ENCODE measurements around the gene HOXA11. TPM values are rescaled to one million over a fixed set of nuclear protein-coding genes. Genes with fewer than 3 reads are reported as not detected.

Gene HOXA11
- total and polyA plus RNA-seq, 2 donors from 2014 or later = 5.2 to 5.5 TPM

DNA sequence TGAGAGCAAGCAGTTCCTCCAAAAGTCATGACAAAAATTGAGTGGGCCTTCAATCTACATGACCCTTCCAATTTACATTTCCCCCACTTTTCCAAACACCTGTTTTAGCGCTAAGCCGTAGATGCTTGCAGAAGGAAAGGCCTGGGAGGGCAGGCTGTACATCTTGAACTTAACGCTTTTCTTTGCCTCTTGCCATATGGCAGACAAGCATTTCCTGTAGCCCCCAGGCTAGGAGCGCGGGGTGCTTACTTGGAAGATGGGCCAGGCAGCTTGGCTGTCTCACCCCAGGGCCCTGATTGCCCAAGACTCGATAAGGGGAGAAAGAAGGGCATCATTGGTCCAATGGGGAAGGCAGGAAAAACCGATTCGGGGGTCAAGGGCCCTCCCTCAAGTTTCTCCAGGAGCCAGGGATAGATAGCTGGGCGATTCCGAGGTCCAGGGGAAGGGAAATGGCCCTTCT is 12.7 kb downstream of the HOXA11 start:
- H3K4me1 ChIP-seq (ENCODE audit: control insufficient read depth in 2 of 3, insufficient read depth in 2 of 3, low read depth in 1 of 3, low read length in 3 of 3) = no peaks in the 10 kb centered on the region
- TF ChIP-seq CTCF (IDR thresholded peaks at IDR 0.05; ENCODE audit: borderline replicate concordance, extremely low read depth, insufficient read depth) = no peak
- FAIRE-seq (no peak), DNase-seq (peak in 1 of 5 donors; percentile 80)
- no peaks in the 10 kb centered on the region for H3K27me3 ChIP-seq (ENCODE audit: control insufficient read depth, insufficient read depth, low read length)
- H3K36me3 ChIP-seq (ENCODE audit: control insufficient read depth in 2 of 3, insufficient read depth in 3 of 3, low read length in 3 of 3) = no peaks in the 10 kb centered on the region
- no peaks in the 10 kb centered on the region for H3K9me3 ChIP-seq (ENCODE audit: control insufficient read depth in 2 of 3, insufficient read depth in 1 of 3, low read length in 3 of 3)
- H3K27ac ChIP-seq (ENCODE audit: low read depth in 2 of 2, low read length in 2 of 2) = peak overlapping the region; percentile 84 to 90
- intact Hi-C loops (cut with DNase I) = loop anchor here (10.0 kb wide), 1 partner anchor 1318 kb away; no protein-coding TSS in a partner anchor
- H3K9ac ChIP-seq (ENCODE audit: low read length in 3 of 3) = peak overlapping the region; percentile 12 to 95 (median 72)
- H3K4me3 ChIP-seq (ENCODE audit: low read length in 3 of 3) = peak overlapping the region; percentile 62 to 86 (median 78)

DNA sequence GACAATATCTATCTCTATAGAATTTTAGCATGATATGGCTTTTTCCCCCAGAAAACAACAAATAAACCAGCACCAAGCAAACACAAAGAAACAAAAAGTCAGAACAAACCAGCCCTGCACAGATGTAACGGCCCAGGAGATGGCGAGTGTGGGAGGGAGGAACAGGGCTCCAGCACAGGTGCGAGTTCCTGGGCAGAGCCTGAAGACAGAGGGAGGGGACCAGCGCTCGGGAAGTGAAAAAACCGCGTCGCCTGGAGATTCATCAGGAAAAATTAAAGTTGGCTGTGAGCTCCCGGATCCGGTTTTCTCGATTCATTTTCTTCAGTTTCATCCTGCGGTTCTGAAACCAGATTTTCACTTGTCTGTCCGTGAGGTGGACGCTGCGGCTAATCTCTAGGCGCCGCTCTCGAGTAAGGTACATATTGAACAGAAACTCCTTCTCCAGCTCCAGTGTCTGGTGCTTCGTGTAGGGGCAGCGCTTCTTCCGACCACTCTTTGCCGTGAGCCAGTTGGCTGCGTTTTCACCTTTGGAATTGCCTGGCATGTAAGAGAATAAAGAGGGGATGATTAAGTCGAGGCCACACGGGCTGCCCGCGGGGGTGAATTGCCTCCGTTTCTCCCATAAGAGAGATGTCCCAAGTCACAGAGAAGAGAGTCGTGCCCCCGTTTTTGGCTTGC is 13.3 kb downstream of the HOXA11 start:
- DNase-seq = peak in 3 of 5 donors; percentile 35 to 68 (median 63)
- Histone ChIP-seq H3K9ac (ENCODE audit: low read length in 3 of 3) (peak overlapping the region; percentile 72 to 95 (median 85)), H3K27me3 (ENCODE audit: control insufficient read depth, insufficient read depth, low read length) (no peaks in the 10 kb centered on the region), H3K36me3 (ENCODE audit: control insufficient read depth in 2 of 3, insufficient read depth in 3 of 3, low read length in 3 of 3) (no peaks in the 10 kb centered on the region), H3K27ac (ENCODE audit: low read depth in 2 of 2, low read length in 2 of 2) (peak overlapping the region; percentile 84 to 96), H3K9me3 (ENCODE audit: control insufficient read depth in 2 of 3, insufficient read depth in 1 of 3, low read length in 3 of 3) (no peaks in the 10 kb centered on the region), H3K4me3 (ENCODE audit: low read length in 3 of 3) (peak overlapping the region; percentile 62 to 86 (median 78)), H3K4me1 (ENCODE audit: control insufficient read depth in 2 of 3, insufficient read depth in 2 of 3, low read depth in 1 of 3, low read length in 3 of 3) (no peaks in the 10 kb centered on the region)
- intact Hi-C loops (cut with DNase I) = loop anchor here (10.0 kb wide), 1 partner anchor 1317 kb away; no protein-coding TSS in a partner anchor
- FAIRE-seq = no peak
- no peak for TF ChIP-seq CTCF (IDR thresholded peaks at IDR 0.05; ENCODE audit: borderline replicate concordance, extremely low read depth, insufficient read depth)

GRCh38 chr7:27171325-27171636 is 13.8 kb downstream of the HOXA11 start:
- no peak for TF ChIP-seq CTCF (IDR thresholded peaks at IDR 0.05; ENCODE audit: borderline replicate concordance, extremely low read depth, insufficient read depth)
- Histone ChIP-seq H3K27ac (ENCODE audit: low read depth in 2 of 2, low read length in 2 of 2) (peak overlapping the region; percentile 84 to 96), H3K9me3 (ENCODE audit: control insufficient read depth in 2 of 3, insufficient read depth in 1 of 3, low read length in 3 of 3) (no peaks in the 10 kb centered on the region), H3K4me1 (ENCODE audit: control insufficient read depth in 2 of 3, insufficient read depth in 2 of 3, low read depth in 1 of 3, low read length in 3 of 3) (no peaks in the 10 kb centered on the region), H3K36me3 (ENCODE audit: control insufficient read depth in 2 of 3, insufficient read depth in 3 of 3, low read length in 3 of 3) (no peaks in the 10 kb centered on the region), H3K9ac (ENCODE audit: low read length in 3 of 3) (peak overlapping the region; percentile 72 to 95 (median 85)), H3K4me3 (ENCODE audit: low read length in 3 of 3) (peak overlapping the region; percentile 62 to 86 (median 78)), H3K27me3 (ENCODE audit: control insufficient read depth, insufficient read depth, low read length) (no peaks in the 10 kb centered on the region)
- FAIRE-seq (no peak), DNase-seq (peak in 2 of 5 donors; percentile 69)
- intact Hi-C loops (cut with DNase I) = loop anchor here (10.0 kb wide), 1 partner anchor 1316 kb away; no protein-coding TSS in a partner anchor

Measured in kidney (tissue), 14 donors.